DLD1 (cell line): ENCODE data around the gene KRTAP4-5.
"Not testable (repeated sequence)": the region's sequence is repeated elsewhere in the genome, so short reads cannot be mapped to it uniquely, and the experiment has no call there.

Experiments
- in situ Hi-C: cut with HindIII; loops from 2 replicates; pipeline ENCODE4 v1.10.0; 2017; ENCODE audit warnings: low sequenced_read_pairs

KRTAP4-5 gene

GRCh38 chr17:41111151-41111885 lies 38.3 kb downstream of the KRTAP4-5 start:
- in situ Hi-C loops, result no loop called here

DNA sequence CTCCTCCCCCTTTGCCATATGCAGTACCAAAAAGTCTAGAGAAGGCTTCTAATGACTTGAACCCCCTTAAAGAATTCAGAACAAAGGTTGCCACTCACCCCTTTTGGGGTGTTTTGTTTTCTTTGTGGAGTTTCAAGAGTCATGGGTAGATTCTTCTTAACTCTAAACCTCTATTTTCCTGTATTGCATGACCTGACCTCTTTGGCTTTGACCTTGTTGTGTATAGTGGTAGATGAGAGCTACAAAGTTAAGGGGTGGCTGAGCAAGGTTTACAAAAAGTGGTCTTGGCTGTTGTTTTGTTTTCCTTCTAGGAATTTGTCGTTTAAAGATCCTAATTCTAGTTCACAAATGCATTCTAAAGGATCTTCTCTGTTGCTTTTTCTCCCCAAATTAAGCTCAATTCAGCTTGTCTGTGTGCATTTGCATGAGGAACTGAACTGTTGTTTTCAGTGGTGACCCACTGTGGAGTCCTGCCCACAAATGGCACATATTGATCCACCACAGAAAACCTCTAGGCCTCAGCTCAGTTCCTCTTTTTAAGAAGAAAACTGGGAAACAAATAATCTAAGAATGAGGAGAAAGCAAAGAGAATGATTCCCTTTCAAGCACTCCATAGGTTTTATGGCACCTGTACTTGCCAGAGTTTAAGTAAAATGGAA lies 40.8 kb downstream of the KRTAP4-5 start:
- in situ Hi-C loops, result not testable (repeated sequence)

DNA sequence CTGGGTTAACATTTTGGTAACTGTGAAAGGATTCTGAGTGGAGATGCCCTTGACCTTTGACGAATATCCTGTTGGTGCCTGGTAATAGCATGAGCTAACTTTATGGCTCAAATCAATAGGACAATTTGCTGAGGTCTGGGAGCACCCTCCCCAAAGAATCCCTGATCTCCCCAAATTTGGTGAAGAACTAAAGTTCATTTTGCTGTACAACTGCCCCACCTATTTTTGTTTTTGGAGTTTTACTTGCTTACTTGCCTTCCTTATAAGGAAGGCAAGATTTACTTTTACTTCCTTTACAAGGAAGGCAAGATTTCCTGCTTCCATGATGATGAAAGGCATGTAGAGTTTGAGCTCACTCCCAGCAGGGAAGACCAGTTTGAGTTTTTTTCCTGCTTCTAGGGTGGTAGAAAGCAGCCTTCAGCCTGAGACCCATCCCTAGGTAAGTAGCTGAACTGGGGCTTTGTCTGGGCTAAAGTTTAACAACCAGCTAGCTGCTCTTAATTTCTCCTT lies 41.6 kb downstream of the KRTAP4-5 start:
- in situ Hi-C loops, result no loop called here

DNA sequence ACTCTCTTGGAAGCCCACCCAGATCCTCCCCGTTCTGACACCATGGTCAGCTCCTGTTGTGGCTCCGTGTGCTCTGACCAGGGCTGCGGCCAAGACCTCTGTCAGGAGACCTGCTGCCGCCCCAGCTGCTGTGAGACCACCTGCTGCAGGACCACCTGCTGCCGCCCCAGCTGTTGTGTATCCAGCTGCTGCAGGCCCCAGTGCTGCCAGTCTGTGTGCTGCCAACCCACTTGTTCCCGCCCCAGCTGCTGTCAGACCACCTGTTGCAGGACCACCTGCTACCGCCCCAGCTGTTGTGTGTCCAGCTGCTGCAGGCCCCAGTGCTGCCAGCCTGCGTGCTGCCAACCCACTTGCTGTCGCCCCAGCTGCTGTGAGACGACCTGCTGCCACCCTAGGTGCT lies 44.3 kb downstream of the KRTAP4-5 start, which contains the start of gene KRTAP4-9:
Gene KRTAP4-9, plus strand, starts transcription at position 43 of the 400 bp plus-strand sequence. Its CDS starts 0 bp downstream, at position 43.
- in situ Hi-C loops, result not testable (repeated sequence)

- in situ Hi-C loops, result not testable (repeated sequence)
Measured at GRCh38 chr17:41104386-41105038, 45.1 kb downstream of the KRTAP4-5 start.

- in situ Hi-C loops, result no loop called here
Measured at GRCh38 chr17:41103896-41104295, 45.7 kb downstream of the KRTAP4-5 start.

DNA sequence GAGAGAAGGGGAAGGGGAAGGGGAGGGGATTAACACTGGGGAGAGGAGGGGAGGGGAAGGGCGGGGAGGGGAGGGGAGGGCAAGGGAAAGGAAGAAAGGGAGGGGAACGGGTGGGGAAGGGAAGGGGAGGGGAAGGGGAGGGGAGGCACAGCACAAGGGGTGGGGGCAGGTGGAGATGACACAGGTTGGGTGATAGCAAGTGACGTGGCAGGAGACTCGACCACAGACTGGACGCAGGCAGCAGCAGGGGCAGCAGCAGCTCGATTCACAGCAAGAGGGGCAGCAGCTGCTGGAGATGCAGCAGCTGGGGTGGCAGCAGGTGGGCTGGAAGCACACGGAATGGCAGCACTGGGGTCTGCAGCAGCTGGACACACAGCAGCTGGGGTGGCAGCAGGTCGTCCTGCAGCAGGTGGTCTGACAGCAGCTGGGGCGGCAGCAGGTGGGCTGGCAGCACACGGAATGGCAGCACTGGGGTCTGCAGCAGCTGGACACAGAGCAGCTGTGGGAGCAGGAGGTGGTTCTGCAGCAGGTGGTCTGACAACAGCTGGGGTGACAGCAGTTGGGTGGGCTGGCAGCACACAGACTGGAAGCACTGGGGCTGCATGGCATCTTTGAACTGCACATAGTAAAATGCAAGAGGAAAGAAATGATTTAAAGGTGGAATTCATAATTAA lies 47.9 kb downstream of the KRTAP4-5 start, which contains the start of gene KRTAP4-16:
Gene KRTAP4-16, minus strand, starts transcription at position 624 of the 674 bp plus-strand sequence. Its CDS starts 0 bp downstream, at position 624.
- in situ Hi-C loops, result no loop called here

GRCh38 chr17:41099682-41100480 lies 49.7 kb downstream of the KRTAP4-5 start:
- in situ Hi-C loops, result not testable (repeated sequence)
